Stimulated activated CD4-positive, alpha-beta T cell treated with anti-CD3 and anti-CD28 coated beads, Interleukin-1b, Interleukin-23, amount 100 ng/mL, for 4 hours (primary cell): ENCODE measurements around the gene PALD1.

Experiments used
- DNase-seq, 2 donors: peaks; one replicate each; pipeline ENCODE4 v3.0.0-alpha.2; 2020; ENCODE audit warnings: low read depth in 2 of 2

PALD1 gene

DNA sequence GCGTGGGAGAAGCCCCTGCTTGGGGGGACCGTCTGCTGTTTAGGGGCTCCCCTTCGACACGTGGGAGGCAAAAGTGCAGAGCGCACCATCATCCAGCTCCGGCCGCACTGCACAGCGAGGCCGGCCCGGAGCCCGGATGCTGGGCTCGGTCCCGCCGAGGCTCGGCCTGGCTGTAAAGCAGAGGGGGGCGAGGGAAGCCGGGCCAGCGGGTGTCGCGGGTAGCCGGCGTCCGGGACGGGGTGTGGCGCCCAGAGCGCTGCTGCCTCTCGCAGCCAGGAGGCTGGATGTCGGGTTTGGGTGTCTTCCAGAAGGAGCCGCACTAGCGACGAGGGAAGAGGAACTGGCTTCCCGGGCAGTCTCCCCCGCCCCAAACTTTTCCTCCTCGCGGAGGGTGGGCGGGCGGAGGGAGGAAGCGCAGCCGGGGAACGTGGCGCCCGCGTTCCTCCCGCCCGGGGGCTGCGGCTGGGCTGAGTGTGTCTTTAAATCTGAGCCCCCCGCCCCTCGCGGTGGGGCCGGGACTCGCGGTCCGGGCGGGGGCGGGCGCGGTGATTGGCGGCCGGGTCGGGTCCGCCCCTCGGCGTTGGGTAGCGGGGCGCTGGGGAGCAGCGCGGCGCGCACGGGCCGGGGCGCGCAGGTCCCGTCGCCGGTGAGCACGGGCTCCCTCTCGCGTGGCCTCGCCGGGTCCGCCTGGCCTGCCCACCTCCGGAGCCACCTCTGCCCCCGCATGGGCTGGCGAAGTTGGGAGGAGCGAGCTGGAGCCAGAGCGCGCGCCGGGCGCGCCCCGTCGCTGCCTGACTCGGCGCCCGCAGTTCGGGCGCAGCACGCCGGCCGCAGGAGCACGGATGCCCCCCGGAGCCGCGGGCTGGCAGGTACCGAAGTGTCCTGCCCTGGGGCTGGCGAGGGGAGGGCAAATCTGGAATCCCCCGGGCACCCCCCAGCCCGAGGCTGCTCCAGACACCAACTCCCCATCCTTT lies at the start of gene PALD1:
Gene PALD1 (plus strand): TSS at position 577 of the 974 bp plus-strand sequence. CDS start 47,185 bp downstream, outside the sequence.
- peak; percentile 32 to 57 for DNase-seq

- DNase-seq, result no peak
These were observed 47.8 kb upstream of the PALD1 start for GRCh38 chr10:70430493-70431445.

GRCh38 chr10:70432101-70432500 lies 46.5 kb upstream of the PALD1 start:
- no peak for DNase-seq

DNA sequence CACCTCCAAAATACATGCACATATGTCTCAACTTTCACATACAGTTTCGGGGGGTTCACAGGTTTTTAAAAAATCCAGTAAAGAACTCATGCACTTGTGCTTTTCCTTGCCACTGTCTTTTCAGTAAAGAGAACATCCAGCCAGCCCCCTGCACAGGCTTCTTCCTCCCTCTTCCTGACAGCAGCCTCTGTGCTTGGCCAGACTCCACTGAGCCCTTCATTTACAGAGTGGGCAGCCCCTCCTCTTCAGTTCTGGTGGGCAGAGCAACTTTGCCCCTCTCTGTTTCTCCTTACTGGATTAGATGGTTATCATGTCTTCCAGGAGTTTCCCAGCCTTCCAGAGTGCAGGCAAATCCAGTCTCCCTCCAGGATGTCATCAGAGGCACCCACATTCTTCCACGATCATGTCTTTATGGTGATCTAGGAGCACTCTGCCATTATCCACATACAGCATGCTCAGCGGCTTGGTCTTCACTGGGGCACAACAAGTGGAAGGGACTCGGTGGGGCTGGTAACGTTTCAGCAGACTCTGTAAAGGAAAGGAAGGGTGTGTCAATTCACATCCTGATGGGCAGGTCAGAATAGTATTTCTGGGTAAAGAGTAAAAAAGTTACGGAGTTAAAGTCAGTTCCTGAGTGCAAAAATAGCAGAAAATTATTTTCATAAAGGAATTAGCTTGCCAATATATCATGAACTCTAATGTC lies 45.9 kb upstream of the PALD1 start:
- no peak for DNase-seq

GRCh38 chr10:70433581-70434280 lies 44.8 kb upstream of the PALD1 start:
- no peak for DNase-seq

GRCh38 chr10:70435241-70436085 lies 43.1 kb upstream of the PALD1 start:
- DNase-seq, result no peak

GRCh38 chr10:70437721-70438120 lies 40.8 kb upstream of the PALD1 start:
- DNase-seq, result no peak

GRCh38 chr10:70440296-70441160 lies 38.0 kb upstream of the PALD1 start:
- DNase-seq, result no peak

DNA sequence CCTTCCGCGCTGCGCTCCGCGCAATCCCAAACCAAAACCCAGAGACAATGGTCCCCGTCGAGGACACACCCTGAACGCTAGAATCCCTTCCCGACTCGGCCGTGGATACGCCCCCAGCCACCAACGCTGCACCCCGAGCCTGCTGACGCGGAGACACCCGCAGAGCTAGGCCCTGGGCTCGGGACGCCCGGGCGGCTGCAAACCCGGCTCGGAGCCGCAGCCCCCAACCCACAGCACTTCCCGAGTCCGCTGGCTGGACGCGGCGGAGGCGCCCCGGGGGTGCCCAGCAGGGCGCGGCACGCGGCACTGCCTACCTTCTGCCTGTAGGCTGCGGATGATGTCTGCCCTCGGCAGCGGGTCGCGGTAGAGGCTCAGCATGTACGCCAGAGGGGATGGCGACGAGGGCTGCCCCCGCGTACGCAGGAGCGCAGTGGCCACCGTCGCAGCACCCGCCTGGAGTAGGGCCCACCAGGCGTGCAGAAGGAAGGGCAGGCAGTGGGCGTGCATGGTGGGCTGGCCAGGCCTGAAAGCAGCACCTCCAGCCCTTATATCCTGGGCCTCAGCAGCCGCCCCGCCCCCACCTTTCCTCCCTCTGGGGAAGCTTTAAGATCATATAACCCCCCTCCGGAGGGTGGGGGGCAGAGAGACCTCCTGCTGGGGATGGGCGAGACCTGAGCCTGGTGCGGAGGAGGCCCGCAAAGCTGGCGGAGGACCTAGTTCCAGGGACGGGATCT lies 37.2 kb upstream of the PALD1 start, which contains the start of gene NODAL:
Gene NODAL (minus strand): TSS at position 521 of the 734 bp plus-strand sequence. CDS start 14 bp downstream, at position 507.
- DNase-seq, result no peak

GRCh38 chr10:70441895-70442309 lies 36.7 kb upstream of the PALD1 start:
- DNase-seq, result no peak

GRCh38 chr10:70442332-70442988 lies 36.1 kb upstream of the PALD1 start:
- no peak for DNase-seq

DNA sequence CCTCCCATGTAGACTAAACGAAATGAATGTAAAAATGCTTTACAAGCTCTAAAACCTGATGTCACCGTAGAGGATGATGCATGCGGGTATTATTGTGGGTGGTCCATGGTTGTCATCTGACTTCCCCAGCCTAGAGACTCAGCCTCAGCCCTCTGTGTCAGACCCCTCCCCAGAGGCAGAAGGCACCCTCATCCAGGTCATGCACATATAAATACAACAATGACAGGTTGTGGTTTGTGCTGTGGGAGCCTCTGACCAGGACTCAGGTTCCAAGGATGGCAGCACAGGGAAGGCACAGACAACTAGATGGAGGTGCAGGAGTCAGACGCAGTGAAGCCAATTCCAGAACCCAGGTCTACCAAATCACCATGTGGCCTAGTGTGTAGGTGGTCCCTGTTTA lies 33.8 kb upstream of the PALD1 start:
- DNase-seq, result no peak

- no peak for DNase-seq
These were observed 32.6 kb upstream of the PALD1 start for GRCh38 chr10:70445718-70446657.

DNA sequence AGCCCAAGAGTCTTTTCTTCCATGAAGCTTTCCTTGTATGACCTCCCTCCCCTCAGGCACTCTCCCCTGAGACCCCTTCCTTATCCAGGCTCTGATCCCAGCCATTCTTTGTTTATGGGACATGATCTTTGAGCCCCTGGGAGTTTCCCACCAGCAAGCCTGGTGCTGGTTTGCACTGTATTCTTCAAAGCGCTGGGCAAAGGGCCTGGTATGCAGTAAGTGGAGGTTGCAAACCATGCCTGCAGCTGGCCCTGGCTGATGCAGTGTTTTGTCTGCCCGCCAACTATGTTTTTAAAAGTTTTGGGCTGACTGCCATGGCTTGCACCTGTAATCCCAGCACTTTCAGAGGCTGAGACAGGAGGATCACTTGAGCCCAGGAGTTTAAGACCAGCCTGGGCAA lies 30.3 kb upstream of the PALD1 start:
- no peak for DNase-seq

DNA sequence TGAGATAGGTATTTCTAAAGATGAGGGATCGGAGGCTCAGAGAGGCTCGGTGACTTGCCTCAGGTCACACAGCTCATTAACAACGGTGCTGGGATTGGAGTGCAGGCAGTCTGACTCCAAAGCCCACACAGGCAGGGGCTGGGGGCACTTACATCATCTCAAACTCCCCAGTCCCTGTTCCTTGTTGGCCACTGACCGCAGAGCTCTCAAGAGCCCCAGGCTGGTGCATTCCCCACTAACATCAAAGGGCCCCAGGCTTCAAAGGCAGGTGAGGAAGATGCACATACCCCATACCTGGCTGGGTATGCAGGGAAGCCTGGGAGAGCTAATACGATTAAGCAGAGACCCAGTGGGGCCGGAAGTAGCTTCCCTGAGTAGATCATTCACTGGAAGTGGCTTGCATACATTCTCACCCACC lies 23.3 kb upstream of the PALD1 start:
- no peak for DNase-seq

DNA sequence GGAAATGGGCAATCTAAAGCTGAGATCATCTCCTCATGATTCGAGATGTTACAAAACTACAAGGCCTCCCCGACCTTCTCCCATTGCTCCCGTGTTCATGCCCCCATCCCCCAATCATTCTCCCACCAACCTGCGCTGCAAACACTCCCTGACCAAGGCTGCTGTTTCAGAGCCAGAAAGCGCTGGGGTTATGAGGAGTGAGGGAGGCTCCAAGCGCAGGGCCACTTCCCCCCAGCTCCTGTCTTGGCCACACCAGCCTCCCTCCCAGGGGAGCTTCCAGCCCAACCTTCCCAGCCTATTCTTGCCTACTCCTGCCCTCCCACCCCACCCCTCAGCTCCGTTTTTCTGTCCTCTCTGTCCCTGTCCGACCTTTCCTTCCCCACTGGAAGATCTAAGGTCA lies 22.4 kb upstream of the PALD1 start:
- DNase-seq, result no peak
